ENCODE measurements around the gene GSG1L2. TPM values are rescaled to one million over a fixed set of nuclear protein-coding genes. Genes with fewer than 3 reads are reported as not detected.

The GSG1L2 gene
- total and polyA plus RNA-seq, 2 donors (not counting 3 experiments of a cell fraction or from before 2014, with no cell fraction given) = not detected

DNA sequence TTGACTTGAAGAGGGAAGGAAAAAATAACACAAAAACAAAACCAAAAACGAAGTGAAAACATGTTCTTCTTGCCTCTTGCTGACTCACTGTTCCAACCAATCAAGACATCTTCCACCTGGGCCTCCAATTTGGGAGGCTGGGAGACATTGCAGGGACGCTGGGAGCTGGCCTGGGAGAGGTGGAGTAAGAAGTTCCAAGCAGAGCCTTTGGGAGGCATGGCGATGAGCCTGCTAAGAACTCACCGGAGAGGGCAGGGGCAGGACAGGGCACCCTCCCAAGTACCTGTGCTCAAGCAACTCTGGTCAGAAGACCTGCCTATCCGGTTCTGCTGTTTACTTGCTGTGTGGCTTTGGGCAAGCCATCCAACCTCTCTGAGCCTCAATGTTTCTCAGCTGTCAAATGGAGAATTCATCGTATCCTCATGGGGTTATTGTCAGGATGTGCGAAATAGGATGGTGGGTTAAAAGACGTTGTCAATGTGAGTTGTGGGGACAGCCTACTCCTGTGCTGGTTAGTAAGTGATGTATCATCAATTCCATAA is 3.0 kb upstream of the GSG1L2 start:
- Histone ChIP-seq H3K9me1 (replicated peaks; ENCODE audit: control insufficient read depth, extremely low read depth, insufficient read depth, low read length) (no peaks in the 10 kb centered on the region), H2AFZ (ENCODE audit: low read depth, low read length) (no peak overlapping the region), H3K4me2 (ENCODE audit: insufficient read depth, low read length) (no peak overlapping the region), H3K79me2 (ENCODE audit: control insufficient read depth, insufficient read depth, low read length) (no peaks in the 10 kb centered on the region), H3K4me1 (ENCODE audit: control insufficient read depth, extremely low read depth, insufficient read depth, low read length) (no peaks in the 10 kb centered on the region), H3K9me3 (replicated peaks; ENCODE audit: control insufficient read depth, insufficient read depth, low read length) (peaks cover 2% of the 10 kb centered on the region), H4K20me1 (replicated peaks; ENCODE audit: control insufficient read depth, extremely low read depth, insufficient read depth, low read length) (no peaks in the 10 kb centered on the region), H3K4me3 (replicated peaks in 1 of 3; ENCODE audit: insufficient read depth in 1 of 3, low read depth in 1 of 3, low read length in 3 of 3) (no peak overlapping the region), H3K27me3 (ENCODE audit: control insufficient read depth in 2 of 2, insufficient read depth in 2 of 2, low read length in 2 of 2) (no peaks in the 10 kb centered on the region), H3K9ac (replicated peaks; ENCODE audit: extremely low read depth, insufficient read depth, low read length) (no peak overlapping the region), H3K27ac (ENCODE audit: insufficient read depth, low read depth, low read length) (no peak overlapping the region), H3K36me3 (ENCODE audit: control insufficient read depth in 2 of 2, extremely low read depth in 1 of 2, insufficient read depth in 2 of 2, low read length in 2 of 2) (no peaks in the 10 kb centered on the region)
- TF ChIP-seq POLR2AphosphoS5 (IDR thresholded peaks at IDR 0.05; ENCODE audit: insufficient read depth, low read depth, low read length) (no peak), GATA2 (IDR thresholded peaks at IDR 0.05; ENCODE audit: insufficient read depth, insufficient read length, low read depth, low read length) (no peak), EZH2 (IDR thresholded peaks at IDR 0.05; ENCODE audit: borderline replicate concordance, low read depth, low read length, severe bottlenecking) (no peak), JUN (IDR thresholded peaks at IDR 0.05; ENCODE audit: borderline replicate concordance, insufficient read depth, insufficient read length, low read depth) (no peak), FOS (IDR thresholded peaks at IDR 0.05; ENCODE audit: borderline replicate concordance, insufficient read depth, low read length) (no peak), POLR2A (IDR thresholded peaks at IDR 0.05; ENCODE audit: low read depth, low read length) (no peak), MYC (IDR thresholded peaks at IDR 0.05; ENCODE audit: low read depth, low read length) (no peak)
- TF ChIP-seq, protein P1, sequence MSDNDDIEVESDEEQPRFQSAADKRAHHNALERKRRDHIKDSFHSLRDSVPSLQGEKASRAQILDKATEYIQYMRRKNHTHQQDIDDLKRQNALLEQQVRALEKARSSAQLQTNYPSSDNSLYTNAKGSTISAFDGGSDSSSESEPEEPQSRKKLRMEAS (IDR thresholded peaks at IDR 0.05; ENCODE audit: insufficient read depth, insufficient read length) = no peak
- TF ChIP-seq, protein P2, sequence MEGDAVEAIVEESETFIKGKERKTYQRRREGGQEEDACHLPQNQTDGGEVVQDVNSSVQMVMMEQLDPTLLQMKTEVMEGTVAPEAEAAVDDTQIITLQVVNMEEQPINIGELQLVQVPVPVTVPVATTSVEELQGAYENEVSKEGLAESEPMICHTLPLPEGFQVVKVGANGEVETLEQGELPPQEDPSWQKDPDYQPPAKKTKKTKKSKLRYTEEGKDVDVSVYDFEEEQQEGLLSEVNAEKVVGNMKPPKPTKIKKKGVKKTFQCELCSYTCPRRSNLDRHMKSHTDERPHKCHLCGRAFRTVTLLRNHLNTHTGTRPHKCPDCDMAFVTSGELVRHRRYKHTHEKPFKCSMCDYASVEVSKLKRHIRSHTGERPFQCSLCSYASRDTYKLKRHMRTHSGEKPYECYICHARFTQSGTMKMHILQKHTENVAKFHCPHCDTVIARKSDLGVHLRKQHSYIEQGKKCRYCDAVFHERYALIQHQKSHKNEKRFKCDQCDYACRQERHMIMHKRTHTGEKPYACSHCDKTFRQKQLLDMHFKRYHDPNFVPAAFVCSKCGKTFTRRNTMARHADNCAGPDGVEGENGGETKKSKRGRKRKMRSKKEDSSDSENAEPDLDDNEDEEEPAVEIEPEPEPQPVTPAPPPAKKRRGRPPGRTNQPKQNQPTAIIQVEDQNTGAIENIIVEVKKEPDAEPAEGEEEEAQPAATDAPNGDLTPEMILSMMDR (IDR thresholded peaks at IDR 0.05; ENCODE audit: extremely low read depth in 1 of 2, insufficient read depth in 1 of 2, low read depth in 1 of 2, low read length in 2 of 2) = no peak
- FAIRE-seq (no peak), DNase-seq (ENCODE audit: low read depth, low spot score) (no peak)
- CTCF ChIA-PET = no interaction called here
- dilution Hi-C loops (cut with MboI; ENCODE audit: extremely low pct_ligation_motif_present, low sequenced_read_pairs) = no loop called here
- intact Hi-C loops (cut with micrococcal nuclease) = no loop called here
- POLR2A ChIA-PET = no interaction called here
- no TSS peak for BruUV-seq (replicated peaks)
